ENCODE results near the gene HMGN4.
"Not testable (repeated sequence)": the region's sequence is repeated elsewhere in the genome, so short reads cannot be mapped to it uniquely, and the experiment has no call there.

The HMGN4 gene

DNA sequence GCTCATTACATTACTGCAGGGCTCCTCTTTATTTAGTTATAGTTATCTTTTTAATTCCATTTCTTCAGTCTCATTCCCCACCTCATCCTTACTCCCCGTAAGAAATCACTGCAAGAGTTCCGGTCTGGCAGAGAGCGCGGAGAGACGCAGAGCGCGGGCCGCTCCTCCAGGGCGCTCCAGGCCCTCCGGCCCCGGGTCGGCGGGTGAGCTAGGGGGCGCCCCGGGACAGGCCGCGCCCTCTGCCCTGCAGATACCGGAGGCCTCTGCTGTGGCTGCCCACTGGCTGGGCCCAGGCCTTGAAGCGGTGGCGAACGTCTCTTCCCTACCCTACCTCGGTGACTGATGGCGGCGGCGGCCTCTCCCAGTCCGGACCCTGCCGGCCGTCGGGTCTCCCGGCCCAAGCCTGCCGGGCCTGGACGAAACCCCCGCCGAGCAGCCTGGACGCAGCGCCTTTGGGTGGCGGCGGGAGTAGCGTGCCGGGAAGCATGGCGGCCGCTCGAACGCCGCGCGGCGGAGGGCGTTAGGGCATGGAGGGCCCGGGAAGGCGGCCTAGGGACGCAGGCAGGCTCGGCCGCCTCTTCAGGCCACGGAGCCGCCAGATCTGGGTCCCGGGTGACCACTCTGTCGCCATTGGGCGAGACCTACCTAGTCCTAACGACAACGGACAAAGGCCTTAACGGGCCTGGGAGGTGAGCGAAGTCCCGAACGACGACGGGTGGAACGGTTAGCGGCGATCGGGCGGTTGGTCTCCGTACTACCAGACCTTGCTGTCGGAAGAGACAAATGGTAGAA, 16.4 kb upstream of the HMGN4 start:
- peak; percentile 75 for FAIRE-seq
- DNase-seq (ENCODE audit: extremely low spot score, insufficient read length, low read depth): no peak

DNA sequence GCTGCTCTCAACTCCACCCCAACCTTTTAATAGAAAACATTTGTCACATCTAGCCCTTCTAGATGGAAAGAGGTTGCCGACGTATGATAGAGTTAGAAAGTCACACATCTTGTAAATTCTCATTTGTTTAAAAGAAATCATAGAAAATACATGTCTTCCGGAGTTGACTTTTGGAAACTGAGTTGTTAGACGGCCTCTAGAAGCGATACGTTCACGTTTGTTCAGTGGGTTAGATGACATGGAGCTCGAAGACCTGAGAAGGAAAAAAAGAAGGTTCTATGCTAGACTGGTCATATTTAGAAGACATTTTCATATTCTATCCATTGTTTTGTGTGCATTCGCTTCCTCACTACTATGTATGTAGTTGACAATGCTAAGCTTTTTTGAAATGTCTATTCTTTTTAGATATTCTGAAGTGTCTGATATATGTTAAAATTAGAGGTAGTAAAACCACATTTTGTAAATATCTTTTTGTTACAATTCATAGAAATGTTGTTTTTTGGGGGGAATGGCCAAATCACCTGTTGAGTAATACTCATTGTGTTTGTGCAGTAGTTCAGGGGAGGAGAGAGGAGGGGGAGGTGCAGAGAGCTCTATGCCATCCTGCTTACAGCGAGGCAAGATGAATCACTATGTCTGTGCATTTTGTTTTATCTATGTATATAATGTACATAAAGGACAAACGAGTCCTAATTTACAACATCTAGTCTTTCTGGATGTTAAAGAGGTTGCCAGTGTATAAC, 15.5 kb upstream of the HMGN4 start:
- not testable (repeated sequence) for FAIRE-seq; DNase-seq (ENCODE audit: extremely low spot score, insufficient read length, low read depth)

DNA sequence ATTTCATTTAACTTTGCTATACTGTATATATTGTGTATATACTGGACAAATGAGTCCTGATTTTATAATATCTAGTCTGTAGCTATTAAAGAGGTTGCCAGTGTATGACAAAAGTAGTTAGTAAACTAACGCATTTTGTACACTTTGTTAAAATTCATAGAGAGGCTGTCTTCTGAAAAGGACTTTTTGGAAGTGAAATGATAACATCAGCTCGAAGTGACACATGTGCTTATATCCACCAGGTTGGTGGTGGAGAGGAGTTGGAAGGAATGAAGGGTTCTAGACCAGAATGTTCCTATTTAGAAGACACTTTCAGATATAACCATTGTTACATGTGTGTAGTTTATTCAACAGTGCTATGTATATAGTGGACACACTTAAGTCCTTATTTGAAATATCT, 13.9 kb upstream of the HMGN4 start:
- DNase-seq (ENCODE audit: extremely low spot score, insufficient read length, low read depth); FAIRE-seq: not testable (repeated sequence)

DNA sequence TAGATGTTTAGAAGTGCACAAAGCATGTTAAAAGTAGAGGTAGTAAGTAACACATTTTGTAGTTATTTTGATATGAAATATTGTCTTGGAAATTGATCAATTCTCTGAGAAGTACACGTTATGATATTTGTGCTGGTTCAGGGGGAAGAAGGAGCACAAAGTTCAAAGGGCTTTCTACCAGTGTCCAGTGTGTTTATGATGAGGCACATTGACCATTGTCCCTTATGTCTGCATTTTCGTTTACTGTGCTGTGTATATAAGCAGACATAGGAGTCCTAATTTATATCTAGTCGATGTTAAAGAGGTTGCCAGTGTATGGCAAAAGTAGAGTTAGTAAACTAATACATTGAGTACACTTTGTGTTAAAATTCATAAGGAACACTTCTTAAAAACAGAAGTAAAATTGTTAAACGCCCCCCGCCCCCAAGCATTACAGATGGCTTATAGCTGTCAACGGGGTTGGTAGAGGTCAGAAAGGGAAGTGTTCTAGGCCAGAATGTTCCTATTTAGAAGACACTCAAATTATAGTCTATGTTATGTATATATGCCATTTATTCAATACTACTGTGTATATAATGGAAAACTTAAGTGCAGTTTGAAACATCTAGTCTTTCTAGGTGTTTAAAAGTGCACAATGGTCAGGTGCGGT, 13.3 kb upstream of the HMGN4 start:
- FAIRE-seq (no peak), DNase-seq (ENCODE audit: extremely low spot score, insufficient read length, low read depth) (no peak)

DNA sequence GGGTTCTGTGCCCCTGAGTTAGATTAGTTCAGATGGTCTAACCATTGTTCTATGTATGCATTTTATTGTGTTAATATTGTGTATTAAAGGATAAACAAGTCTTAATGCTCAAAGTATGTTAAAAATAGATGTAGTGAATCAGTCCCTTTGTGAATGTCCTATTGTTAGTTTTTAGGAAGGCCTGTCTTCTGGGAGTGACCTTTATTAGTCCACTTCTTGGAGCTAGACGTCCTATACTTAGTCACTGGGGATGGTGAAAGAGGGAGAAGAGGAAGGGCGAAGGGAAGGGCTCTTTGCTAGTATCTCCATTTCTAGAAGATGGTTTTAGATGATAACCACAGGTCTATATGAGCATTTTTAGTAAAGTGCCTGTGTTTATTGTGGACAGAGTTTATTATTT, 12.3 kb upstream of the HMGN4 start:
- DNase-seq (ENCODE audit: extremely low spot score, insufficient read length, low read depth): no peak
- FAIRE-seq: no peak

DNA sequence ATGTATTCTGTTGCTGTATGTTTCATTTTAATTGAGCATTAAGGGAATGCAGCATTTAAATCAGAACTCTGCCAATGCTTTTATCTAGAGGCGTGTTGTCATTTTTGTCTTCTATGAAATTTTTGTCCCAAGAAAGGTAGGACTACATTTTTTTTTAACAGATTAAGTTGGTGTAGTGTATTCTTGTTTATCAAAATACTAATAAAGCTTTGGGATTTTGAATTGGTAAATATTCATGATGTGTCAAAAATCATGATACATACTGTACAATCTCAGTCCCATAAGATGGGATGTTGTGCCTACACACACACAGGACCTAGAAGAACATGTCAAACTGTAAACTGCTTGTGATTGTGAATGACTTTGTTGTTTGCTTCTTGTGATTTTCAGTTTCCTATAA, 11.2 kb upstream of the HMGN4 start:
- FAIRE-seq: no peak

DNA sequence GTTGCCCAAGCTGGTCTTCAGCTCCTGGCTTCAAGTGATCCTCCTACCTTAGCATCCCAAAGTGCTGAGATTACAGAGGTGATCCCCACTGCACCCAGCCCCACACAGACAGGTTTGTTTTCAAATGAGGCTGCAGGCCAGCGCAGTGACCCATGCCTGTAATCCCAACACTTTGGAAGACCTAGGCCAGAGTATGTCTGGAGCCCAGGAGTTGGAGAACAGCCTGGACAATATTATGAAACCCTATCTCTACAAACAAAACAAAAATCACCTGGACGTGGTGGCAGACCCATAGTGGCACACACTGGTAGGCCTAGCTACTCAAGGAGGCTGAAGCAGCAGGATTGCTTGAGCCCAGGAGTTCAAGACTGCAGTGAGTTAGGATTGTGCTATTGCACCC, 8.0 kb upstream of the HMGN4 start:
- DNase-seq (ENCODE audit: extremely low spot score, insufficient read length, low read depth): no peak
- no peak for FAIRE-seq

More for the DNA sequence above, 11.2 kb upstream of the HMGN4 start:
- no peak for DNase-seq (ENCODE audit: extremely low spot score, insufficient read length, low read depth)

DNA sequence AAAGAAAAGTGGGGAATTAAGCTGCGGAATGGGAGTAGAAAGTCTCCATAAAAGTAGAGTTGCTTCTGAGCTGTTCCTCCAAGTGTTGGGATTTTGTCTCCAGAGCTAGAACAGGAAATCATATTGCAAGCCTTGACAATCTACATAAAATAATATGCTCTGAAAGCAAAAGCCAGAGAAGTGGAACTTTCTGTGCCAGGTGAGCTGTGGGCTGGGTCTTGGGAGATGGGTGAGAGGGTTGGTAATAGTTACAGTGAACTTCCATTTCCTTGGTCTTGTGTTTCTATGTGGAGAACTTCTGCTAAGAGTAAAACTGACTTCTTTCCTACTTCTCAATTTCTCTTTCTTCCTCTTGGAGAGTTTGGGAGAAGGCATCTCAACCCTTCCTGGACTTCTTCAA, 6.3 kb upstream of the HMGN4 start:
- DNase-seq (ENCODE audit: extremely low spot score, insufficient read length, low read depth) (no peak), FAIRE-seq (no peak)

DNA sequence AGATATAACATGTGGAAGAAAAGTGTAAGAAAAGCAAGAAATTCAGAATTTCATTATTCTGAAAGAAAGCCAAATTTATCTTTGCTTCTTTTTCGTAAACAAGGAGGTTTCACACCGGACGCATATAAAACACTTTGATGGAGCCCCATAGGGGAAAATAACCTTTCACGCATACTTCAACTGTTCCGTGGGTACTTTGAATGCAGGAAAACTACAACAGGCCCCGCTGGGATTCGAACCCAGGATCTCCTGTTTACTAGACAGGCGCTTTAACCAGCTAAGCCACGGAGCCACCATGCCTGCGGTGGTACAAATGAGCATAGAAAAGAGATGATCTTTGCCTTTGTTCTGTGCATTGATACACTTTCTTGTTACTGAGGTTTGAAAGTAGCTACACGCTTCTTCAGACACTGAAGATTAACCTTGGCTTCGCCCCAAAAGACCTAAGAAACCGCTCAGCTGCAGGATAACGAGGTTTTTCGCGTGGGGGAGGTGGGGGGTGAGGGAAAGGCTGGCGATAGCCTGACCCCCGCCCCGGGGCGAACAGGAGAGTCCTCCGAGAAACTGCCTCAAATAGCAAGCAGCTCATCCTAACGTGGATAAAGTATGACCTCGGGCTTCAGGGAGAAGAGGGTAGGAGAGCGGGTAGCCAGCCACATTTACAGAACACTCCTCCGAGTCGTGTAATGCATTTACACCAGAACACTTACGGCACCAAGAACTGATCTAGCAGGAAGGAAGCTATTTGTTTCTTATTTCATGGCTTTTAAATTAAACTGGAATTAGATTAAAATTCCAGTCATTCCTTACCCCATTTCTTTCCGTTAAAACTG, 5.3 kb upstream of the HMGN4 start:
- FAIRE-seq (peak; percentile 80), DNase-seq (ENCODE audit: extremely low spot score, insufficient read length, low read depth) (no peak)

DNA sequence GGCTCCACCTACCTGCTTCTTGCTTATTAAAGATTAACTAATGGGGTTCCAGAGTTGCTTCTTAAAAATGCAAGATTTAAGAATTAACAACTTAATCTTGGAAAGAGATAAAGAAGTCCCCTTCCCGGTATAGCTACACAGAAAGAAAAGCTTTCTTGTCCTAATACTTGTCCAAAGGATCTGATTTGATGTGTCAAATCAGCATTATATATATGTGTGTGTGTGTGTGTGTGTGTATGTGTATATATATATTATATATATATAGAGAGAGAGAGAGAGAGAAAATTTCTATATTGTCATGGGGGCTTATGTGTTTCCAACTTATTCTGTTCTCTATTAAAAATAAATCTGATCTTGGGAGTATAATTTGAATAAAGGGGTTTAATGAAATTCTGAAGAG, 4.6 kb upstream of the HMGN4 start:
- FAIRE-seq: no peak
- DNase-seq (ENCODE audit: extremely low spot score, insufficient read length, low read depth): no peak

DNA sequence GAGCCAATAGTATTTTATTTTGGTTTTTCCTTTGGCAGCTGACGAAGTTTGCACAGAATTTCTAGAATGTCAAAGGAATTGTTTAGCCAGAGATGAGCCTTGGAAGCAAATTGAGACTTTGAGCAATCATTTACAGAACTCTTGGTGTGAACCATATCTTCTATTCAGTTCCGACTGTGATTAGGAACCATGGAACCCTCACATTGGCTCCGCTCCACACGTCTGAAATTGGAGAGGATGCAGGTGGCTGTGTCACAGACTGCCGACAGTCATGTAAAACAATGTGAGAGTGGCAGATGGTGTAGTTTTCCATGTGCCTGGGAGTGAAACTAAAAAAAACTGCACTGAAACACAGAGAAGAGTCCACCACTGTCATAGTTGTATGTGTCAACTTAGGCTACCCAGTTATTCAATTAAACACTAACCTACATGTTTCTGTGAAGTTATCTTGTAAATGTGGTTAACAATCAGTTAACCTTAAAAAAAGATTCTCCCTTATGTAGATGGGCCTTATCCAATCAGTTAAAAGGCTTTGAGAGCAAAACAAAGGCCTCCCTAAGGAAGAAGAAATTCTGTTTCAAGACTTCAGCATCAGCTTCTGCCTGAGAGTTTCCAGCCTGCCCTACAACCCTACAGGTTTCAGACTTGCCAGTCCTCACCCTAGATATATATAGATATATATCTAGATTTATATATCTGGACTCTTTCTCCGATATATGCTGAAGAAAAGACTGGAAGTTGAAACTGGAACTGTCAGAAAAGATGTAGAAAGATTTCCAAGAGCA, 3.3 kb upstream of the HMGN4 start:
- FAIRE-seq: peak; percentile 24
- no peak for DNase-seq (ENCODE audit: extremely low spot score, insufficient read length, low read depth)

DNA sequence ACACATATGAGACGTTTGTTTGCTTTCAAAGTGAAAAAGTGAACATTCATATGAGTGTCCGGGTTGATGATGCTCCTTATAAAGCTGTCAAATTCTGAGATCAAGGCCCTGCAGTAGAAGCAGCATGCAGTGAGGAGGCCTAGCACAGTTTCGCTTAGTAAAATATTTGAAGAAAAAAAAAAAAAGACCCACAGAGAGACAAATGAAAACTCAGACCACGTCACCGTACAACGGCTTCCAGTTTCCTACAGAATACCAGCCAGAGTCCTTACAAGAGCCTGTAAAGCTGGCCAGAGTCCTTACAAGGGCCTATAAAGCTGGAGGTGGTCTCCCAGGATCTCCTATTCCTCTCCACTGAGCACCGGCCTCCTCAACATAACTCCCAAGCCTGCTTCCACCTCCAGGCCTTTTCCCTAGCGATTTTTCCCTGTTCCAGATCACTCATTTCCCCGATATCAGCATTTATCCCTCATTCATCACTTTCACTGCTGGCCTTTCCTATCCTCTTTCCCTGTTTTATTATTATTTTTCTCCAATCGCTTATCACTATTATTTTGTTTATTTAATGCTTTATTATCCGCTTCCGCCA, 1.5 kb upstream of the HMGN4 start:
- DNase-seq (ENCODE audit: extremely low spot score, insufficient read length, low read depth): no peak
- no peak for FAIRE-seq

DNA sequence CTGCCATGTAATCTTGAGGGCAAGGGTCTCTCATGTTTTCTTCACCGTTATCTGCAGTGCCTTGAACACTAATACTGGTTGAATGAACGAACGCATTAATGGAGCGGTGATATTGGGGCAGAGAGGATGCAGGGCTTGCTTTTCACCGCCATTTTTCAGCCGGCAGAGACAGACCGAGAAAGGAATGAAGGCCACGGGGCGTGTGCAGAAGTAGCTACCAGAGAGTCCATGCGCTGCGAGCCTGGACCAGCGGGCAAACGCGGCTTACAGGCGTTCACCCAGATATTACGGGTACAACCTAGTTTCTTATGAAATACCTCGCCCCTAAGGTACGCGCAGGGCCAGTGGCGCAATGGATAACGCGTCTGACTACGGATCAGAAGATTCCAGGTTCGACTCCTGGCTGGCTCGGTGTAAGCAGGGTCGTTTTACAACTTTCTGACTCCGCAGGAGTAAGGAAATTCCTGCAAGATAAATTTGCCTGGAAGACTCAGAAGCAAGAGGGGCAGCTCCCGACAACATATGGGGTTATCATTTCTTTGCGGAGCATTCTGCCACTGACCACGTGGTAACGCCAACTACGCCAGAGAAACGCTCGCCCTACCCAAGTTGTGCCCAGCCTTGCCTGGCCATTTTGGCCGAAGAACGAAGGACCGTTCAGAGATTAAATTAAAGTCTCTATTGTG, 863 bp upstream of the HMGN4 start:
- FAIRE-seq: peak; percentile 72
- no peak for DNase-seq (ENCODE audit: extremely low spot score, insufficient read length, low read depth)

DNA sequence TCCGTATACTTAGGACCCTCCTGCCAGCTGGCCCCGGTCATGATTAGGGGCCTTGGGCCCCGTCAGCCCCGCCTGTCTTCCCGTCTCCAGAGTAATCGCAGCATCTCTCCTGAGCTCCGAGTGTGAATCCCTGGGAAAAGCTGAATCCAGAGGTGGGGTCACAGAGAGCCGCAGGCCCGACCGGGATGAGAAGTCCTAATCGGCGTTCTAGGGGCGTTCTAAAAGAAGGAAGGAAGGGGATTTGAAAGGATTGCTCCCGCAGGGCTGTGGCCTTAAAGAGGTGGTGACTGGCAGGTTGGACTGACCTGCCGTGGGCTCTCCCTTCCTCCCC, 371 bp downstream of the HMGN4 start:
- FAIRE-seq (no peak), DNase-seq (ENCODE audit: extremely low spot score, insufficient read length, low read depth) (no peak)

DNA sequence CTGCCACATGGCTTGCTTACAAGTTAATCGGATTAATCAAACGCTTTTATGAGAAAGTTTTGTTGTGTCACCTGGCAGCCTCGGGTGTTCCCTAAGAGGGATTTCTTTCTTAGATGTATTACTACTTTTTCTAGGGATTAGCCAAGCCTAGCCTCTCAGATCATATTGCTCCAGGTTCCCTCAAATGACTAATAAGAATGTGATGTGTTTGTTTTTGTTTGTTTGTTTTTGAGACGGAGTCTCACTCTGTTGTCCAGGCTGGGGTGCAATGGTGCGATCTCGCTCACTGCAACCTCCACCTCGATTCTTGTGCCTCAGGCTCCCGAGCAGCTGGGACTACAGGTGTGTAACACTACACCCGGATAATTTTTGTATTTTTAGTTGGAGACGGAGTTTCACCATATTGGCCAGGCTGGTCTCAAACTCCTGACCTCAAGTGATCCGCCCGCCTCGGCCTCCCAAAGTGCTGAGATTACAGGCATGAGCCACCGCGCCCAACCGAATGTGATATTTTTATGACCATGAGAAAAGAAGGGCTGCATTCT, 977 bp downstream of the HMGN4 start:
- FAIRE-seq: no peak
- DNase-seq (ENCODE audit: extremely low spot score, insufficient read length, low read depth): no peak

DNA sequence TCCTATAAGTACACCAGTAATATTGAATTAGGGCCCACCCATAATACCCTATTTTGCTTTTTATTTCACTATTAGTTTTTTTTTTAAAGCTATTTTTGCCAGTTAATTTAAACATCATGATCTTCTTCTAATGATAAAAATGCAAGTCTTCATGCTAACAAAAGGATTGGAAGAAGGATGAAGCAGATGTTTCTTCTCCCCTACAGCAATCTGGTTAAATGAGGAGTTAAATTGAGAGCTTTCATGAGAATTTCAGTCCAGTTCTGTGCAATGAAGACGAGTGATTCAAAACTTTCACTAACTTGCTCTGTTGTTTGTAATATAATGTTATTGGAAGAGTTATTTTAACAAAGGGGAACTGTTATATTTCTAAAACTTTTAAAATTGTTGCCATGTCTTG, 3.4 kb downstream of the HMGN4 start:
- FAIRE-seq: no peak
- no peak for DNase-seq (ENCODE audit: extremely low spot score, insufficient read length, low read depth)

DNA sequence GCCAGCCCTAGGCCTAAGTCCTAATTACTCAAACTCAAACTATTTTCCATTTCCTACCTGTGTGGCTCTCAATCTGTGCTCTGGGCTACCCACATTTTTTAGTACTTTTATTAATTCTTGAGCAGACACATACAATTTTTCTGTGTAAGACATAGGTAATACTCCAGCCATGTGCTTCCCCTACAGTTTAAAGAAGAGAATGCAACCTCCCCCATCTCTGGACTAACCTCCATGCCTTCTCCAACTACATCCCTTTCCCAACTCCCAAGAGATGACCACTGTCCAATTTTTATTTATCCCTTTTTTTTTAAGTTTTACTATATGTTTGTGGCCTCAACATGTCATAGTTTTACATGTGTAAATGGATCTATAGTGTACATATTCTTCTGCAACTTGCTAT, 5.8 kb downstream of the HMGN4 start:
- no peak for FAIRE-seq
- DNase-seq (ENCODE audit: extremely low spot score, insufficient read length, low read depth): no peak

DNA sequence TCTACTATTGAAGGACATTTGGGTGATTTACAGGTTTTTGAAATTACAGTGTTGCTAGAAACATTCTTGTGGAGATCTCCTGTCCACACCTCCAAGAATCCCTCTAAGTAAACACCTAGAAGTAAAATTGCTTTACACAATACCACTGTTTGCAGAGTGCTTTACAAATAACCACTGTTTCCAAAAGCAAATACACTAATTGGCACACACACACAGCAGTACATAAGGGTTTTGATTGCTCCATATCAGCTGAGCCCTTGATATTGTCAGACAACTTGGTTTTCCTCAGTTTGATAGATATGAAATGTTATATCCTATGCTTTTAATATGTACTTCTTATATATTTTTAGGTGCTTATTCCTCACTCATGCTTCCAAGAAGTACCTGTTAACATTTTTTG, 6.3 kb downstream of the HMGN4 start:
- no peak for DNase-seq (ENCODE audit: extremely low spot score, insufficient read length, low read depth)
- no peak for FAIRE-seq

Data from GM18507 (cell line).